HG03103 (cell line): ENCODE measurements around the gene SERINC1.
A peak's percentile ranks its signal among the peaks of the same experiment; 100 is the strongest.
"Not testable (repeated sequence)": the region's sequence is repeated elsewhere in the genome, so short reads cannot be mapped to it uniquely, and the experiment has no call there.

ENCODE experiments used
- ATAC-seq: cut with Tn5 transposase; IDR thresholded peaks from one replicate; pipeline ENCODE4 v1.9.1; 2021; ENCODE audit warnings: low read depth; ENCODE audit not compliant: unreplicated experiment

Gene SERINC1

DNA sequence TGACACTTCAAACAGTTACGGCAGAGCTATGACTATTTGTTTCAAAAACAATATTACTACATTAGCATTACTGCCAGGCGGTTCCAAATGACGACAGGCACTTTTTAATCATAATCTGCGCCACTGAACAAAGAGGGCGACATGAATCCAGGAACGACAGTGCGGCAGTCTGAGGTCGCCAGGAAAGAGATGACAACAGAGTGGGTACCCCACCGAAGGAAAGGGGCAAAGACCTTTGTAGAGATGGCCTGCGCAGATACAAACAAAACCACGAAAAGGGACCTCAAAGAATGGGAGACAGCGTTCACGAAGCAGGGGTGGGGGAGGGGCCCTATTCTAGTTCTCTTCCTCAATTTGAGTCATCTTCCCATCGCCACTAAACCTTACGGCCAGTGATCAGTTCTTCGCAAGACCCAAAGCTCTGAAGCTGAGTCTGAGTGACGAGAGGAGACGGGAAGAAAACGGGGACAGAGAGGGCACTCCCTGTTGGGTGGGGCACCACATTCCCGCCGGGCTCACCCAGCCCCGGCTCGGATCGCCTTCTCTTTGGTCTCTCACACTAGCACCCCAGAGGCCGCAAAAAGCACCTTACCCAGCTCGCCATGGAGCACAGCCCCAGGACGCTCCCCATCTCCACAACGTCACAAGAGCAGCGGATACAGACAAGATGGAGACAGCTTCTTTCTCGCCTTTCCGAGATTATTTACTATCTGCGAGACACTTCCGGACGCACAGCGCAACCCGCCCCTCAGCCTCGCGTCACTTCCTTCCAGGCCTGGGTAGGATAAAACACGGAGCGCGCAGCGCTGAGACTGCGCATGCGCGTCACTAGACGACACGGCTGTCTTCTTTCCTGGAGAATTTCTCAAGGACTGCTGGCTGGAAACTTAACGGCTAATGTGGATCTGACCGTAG, at the start of gene SERINC1:
Gene SERINC1, minus strand, starts transcription at position 701 of the 915 bp plus-strand sequence. Its CDS starts 70 bp downstream, at position 631.
- ATAC-seq, result peak; percentile 99

DNA sequence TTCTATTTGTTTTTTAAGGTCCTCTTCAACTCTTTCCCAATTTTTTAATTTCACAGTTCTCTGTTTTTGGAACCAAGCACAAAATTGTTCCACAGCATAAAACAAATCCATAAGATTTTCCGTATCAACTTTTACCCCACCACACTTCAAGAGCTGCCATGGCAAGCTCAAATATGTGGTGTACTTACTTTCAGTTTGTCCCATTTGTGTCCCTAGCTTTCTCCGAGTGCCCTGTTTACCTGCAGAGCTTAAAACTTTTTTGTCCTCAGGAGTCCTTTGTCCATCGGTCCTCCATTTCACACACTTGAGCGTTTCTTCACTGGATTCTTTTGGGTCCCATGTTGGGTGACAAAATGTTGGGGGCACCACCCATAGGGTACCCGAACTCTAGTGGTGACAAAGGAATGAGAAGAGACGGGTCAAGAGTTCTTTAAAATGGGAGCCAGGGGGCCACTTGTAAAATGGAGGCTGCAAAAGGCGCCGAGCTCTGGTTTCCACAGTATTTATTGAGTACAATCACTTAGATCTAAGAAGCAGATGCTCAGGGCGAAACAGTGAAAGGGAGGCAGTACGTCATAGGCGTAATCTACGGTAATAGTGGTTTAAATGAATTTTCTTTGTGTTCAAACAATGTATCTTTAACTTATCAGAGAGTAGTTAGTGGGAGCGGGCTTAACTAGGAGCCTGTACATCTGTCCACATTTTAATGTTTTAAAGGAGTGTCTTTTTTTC, 39.8 kb upstream of the SERINC1 start:
- ATAC-seq, result no peak

DNA sequence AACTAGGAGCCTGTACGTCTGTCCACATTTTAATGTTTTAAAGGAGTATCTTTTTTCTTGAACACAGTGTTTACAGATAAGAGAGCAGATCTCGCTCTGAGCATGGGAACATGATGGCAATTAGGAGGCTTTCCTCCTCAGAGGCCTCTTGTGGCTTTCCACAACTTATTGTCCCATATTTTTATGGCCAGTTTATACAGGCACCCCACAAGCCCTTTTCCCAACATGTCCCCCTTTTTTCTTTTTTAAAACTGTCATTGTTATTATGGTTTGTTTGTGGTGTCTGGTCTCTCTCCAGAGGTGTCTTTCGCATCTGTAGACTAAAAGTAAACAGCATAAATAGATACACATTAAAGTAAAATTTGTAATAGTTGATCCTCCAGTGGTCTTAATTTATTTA, 33.6 kb upstream of the SERINC1 start:
- ATAC-seq, result not testable (repeated sequence)

DNA sequence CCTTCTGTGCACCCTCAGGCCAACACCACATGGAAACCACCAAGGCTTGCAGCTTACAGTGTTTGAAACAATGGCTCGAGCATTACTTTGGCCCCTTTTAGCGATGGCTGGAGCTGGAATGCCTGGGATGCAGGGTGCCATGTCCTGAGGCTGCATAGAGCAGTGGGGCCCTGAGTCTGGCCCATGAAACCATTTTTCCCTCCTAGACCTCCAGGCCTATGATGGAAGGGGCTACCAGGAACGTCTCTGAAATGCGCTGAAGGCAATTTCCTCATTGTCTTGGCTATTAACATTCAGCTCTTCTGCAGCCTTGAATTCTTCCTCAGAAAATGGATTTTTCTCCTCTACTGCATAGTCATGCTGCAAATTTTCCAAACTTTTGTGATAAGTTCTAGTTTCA, 29.9 kb upstream of the SERINC1 start:
- no peak for ATAC-seq

DNA sequence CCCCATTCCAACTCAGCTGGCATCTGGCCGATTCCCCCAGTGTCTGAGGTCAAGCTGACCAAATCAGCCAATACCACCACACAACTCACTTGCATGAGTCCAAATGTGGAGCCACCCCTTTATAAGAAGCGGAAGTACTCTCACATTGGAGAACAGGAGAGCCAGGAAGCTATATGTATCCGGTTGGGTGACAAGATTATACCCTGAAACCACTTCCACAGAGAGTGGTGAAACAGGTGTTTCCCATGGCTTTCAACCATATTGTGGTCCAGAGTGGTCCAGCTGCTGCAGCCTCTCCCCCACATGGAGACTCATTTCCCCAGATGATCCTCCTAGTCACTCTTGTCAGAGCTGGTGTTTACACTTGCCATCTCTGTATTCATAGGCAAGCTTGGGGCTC, 24.0 kb upstream of the SERINC1 start:
- peak; percentile 54 for ATAC-seq

DNA sequence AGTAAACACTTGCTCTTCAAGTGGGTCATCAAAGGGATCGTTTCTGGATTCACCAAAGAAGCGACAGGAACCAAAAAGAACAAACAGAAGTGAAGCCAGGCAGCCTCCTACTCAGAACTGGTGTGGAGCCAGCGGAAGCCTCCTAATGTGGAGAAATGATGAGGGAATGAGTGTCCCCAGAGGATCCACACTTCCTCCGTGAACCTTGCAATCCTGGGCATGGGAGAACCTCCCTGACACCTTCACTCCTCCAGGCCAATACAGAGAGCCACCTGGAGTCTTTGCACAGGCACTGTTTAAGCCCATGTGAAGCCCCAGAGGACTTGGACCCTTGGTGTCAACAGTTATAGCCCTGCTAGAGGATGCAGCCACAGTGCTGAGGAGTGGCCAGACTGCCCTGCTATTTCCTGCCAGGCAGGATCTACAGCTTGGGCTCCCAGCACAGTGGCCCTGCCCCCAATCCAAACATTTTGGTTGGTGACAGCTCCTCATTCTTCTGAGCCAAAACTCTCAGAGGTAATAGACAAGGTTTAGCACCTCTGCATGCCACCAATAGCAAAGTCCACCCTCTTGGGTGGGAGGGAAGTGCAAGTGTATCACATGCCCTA, 23.2 kb upstream of the SERINC1 start:
- ATAC-seq, result no peak

DNA sequence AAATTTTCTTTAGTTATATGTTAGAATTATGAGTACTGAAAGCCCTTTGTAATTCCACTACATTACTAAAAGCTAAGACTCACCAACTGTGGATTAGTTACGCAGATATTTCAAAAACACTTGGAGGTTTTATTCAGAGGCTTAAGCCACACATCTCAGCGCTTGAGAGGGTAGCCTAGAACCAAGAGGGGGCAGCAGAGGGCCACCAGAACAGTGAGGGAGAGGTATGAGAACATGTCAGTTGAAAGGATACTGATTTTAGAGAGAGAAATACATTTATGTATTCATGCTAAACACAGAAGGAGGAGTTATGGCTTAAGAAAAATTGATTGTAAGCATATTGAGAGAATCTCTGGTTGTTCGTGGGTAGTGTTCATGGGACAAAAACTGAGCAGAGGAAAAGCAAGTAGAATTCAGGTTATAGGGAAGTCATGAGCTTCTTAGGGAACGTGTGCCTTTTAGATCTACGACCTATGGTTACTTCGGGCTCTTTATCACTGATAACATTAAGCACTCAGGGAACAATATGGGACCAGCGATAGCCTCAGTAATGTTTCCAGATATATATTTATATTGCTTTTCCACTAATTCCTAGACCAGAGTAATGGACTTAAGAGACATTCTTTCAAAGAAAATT, 20.4 kb upstream of the SERINC1 start:
- peak; percentile 91 for ATAC-seq

DNA sequence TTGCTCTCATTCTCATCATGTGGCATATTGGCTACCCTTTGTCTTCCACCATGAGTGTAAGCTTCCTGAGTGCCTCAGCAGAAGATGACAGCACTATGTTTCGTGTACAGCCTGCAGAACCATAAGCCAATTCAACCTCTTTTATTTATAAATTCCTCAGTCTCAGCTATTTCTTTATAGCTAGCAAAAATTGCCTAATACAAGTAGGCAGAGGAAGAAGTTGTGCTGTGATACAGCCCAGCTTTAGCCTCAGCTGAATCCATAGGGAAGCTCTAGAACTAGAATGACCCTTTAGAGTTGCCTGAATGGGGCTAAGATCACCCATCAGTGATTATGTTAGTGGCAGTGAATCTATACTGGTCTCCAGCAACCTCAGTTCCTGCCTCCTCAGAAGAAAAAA, 19.0 kb upstream of the SERINC1 start:
- ATAC-seq, result no peak

DNA sequence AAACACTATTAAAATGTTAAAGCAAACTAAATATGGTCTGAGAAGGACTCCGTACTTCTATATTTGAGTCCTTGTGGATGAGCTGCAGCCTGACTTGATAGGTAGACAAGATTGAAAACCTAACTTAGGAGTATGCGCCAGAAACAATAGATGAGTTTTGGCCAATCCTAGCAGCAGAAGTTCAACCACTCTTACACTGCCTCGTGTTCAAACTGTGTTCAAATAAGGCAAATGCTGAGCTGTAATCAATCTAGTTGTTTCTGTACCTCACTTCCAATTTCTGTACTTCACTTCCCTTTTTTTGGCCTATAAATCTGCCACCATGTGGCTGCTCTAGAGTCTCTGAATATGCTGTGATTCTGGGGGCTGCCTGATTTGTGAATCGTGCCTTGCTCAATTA, 13.2 kb upstream of the SERINC1 start:
- peak; percentile 91 for ATAC-seq

DNA sequence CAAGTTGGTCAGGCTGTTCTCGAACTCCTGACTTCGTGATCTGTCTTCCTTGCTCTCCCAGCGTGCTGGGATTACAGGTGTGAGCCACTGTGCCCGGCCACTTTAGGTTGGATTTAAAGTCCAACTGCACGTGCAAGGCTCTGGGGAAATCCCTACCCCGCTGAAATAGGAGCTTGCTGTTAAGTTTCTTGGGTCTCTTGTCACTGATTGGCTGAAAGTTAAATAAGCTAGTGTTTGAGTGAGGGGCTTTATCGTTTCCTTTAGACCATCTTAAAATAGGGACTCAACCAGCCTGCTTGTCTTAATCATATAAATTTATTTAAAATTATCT, 11.1 kb upstream of the SERINC1 start:
- no peak for ATAC-seq

DNA sequence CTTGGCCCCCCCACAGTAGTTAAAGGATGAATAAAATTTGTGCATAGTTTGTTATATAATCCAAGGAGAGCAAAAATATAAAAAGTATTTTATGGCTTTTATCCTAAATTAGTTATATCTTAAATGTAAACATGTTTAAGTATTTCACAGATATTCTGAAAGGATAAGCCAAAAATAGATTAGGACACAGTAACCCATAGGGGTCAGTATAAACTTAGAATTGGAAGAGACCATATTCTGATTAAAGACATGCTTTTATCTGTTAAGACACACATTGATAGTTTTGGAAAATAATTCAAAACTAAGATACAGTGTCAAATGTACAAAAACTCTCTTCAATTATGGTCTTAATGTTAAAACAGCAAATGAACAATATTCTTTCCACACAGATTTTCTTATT, 4.5 kb upstream of the SERINC1 start:
- no peak for ATAC-seq

DNA sequence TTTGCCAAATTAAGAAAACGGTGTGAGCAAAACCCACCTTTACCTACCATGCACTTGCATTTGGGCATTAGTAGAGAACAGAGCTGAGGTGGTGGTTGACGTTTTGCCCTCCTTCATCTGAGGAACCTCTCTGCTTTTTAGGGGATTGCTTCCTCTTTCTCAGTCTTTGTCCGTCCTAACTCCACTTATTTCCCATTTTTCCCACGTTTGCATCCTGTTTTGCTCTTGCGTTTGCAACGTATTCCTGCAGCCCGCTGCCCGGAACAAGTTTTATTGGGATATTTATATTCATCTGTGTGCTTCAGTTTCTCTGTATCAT, 374 bp upstream of the SERINC1 start:
- peak; percentile 38 for ATAC-seq

DNA sequence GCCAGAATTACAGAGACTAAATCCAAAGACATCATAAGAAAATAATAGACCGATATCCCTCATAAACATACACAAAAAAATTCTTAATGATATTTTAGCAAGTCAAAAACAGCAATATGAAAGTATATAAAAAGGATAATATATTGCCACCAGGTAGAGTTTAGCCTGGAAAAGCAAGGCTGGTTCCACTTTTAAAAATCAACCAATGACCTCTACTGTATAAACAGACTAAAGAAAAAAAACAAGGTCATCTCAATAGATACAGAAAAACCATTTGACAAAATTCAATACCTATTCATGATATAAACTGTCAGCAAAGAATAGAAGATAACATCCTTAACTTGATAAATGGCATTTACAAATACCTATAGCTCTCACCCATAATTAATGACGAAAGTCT, 9.7 kb downstream of the SERINC1 start:
- no peak for ATAC-seq

DNA sequence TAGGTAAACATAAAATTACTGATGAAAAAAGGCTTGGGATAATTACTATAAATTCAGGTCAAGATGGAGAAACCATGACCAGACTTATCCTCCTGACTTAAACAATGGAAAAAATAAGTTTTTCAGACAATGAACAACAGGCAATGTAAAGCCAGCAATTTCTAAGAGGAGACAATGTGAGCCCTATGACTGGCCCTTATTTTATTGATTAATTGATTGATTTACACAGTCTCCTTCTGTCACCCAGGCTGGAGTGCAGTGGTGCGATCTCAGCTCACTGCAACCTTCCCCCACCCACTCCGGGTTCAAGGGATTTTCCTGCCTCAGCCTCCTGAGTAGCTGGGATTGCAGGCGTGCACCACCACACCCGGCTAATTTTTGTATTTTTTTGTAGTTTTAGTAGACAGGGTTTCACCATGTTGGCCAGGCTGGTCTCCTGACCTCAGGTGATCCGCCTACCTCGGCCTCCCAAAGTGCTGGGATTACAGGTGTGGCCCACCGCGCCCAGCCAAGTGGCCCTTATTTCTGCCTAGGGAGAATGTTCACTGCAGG, 11.7 kb downstream of the SERINC1 start:
- ATAC-seq, result not testable (repeated sequence)

DNA sequence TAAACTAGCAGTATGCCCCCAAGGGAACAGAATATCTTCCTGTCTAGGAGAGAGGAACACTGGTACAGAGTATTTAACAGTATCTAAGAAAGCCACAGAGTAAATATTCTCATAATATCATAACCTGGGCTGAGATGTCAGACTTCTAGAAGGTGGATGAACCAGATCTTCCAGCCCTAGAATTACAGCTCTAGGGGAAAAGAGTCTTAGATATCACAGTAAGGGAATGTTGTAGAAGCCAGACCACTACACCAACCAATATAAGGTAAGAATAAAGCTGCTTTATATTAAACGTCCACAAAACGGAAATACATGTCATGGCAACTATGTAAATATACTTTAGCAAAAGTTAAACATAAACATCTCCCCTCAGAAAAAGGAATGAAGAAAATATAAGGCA, 12.4 kb downstream of the SERINC1 start:
- no peak for ATAC-seq

DNA sequence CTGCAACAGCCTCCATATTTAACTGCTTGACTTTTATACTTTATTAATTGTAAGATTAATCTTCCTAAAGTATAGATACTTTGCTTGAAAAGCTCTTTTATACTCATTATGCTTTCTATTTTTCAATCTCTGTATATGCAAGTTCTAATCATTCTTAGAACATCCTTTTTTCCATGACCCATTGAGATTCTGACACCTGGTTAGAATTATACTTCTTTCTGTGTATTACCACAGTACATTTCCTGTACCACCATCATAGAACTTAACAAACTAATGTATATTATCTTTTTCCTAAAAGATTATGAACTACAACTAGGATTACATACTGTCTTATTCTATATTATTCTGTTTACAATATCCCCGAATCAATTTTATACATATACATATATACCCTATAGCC, 13.5 kb downstream of the SERINC1 start:
- no peak for ATAC-seq

DNA sequence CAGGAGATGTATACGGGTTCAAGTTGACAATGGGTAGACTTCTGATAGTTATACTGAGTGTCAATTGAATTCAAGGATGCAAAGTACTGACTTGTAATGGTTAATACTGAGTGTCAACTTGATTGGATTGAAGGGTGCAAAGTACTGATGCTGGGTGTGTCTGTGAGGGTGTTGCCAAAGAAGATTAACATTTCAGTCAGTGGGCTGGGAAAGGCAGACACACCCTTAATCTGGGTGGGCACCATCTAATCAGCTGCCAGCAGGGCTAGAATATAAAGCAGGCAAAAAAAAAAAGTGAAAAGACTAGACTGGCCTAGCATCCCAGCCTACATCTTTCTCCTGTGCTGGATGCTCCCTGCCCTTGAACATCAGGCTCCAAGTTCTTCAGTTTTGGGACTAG, 16.5 kb downstream of the SERINC1 start:
- ATAC-seq, result not testable (repeated sequence)

DNA sequence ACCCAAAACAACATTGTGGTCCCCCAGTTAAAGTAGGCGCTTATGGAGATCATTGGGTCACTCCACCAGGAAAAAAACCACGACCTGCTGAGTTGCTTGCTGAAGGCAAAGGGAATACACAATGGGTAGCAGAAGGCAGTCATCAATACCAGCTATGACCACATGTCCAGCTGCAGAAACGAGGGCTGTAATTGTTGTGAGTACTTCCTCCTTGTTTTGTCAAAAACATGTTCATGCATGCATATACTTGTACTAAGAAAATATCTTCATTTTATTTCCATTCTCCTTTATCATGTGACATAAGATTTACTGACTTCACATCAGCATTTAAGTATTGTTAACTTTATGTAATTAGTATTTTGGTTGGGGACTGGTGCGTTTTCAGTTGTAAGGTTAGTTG, 16.9 kb downstream of the SERINC1 start:
- ATAC-seq, result no peak

DNA sequence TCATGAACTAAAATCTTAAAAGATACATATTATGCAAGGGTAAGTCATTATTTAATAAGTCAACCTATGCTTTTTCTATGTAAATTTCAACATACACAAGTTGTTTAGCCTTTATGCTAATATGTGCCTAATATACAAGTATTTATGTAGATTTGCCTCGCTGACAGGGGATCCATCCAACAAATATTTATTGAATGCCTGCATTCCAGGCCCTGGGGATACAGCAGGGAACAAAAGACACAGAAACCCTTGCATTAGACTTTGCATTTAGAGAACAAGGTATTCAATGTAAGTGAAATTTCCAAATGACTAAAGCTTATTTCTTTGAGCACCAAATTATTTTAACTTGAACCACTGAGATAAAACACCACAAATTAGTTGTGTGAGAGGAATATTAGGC, 19.1 kb downstream of the SERINC1 start:
- ATAC-seq, result no peak

DNA sequence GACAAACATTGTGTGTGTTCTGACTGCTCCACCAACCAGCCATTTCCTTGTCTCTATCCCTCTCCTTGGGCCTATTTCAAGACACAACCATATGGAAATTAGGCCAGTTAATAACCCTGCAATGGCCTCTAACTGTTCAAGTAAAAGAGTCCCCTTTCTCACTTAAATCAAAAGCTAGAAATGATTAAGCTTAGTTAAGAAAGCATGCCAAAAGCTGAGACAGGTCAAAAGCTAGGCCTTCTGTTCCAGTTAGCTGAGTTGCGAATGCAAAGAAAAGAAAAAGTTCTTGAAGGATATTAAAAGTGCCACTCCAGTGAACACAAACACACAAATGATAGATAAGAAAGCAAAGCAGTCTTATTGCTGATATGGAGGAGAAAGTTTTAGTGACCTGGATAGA, 22.5 kb downstream of the SERINC1 start:
- no peak for ATAC-seq

DNA sequence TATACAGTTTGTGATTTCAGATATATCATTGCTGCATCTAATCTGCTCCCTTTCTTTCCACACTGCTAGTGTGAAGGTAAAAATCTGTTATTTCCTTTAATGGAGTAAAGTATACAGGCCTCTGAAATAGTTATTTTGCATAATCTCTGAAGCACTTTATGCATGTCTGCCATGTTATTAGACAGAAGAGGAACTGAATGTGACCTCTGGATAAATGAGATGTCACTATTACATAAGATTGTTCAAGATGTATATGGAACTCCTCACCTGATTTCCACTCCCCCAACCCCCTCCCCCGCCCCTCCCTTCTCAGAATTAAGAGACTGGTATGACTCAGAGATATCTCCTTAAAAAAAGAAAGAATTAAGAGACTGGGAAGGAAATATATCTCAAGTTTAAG, 26.3 kb downstream of the SERINC1 start:
- no peak for ATAC-seq
